Prostate gland (tissue), 2 donors: ENCODE data around the gene SUN2. TPM values are rescaled to one million over a fixed set of nuclear protein-coding genes. Genes with fewer than 3 reads are reported as not detected.

Experiments used
- DNase-seq: peaks from one replicate; pipeline ENCODE4 v3.0.0-alpha.2; 2019; ENCODE audit warnings: low spot score
- H3K27ac ChIP-seq, 2 donors: fragments of 200-600 bp; sonication (generic); 2 replicates each; pipeline ENCODE4 v1.5.1; 2017 to 2019
- H3K27me3 ChIP-seq: fragments of 200-600 bp; sonication (generic); replicated peaks from 2 replicates; pipeline ENCODE4 v1.5.1; 2019; ENCODE audit not compliant: insufficient read depth
- H3K36me3 ChIP-seq, 2 donors: fragments of 200-600 bp; sonication (generic); 1 replicate in 1 of 2; 2 replicates in 1 of 2; pipeline versions ENCODE4 v1.5.1 to v1.8.1; 2017 to 2019
- H3K4me1 ChIP-seq: fragments of 200-600 bp; sonication (generic); replicated peaks from 2 replicates; pipeline ENCODE4 v1.5.1; 2019
- H3K4me3 ChIP-seq, 2 donors: fragments of 200-600 bp; sonication (generic); 2 replicates each; pipeline ENCODE4 v1.5.1; 2017 to 2019
- H3K9me3 ChIP-seq: fragments of 200-600 bp; sonication (generic); 2 replicates; pipeline ENCODE4 v1.5.1; 2017
- CTCF ChIP-seq, 4 experiments: fragments of 200-600 bp in 2 of 4; fragments of 450-650 bp in 2 of 4; sonication (generic) in 2 of 4; IDR thresholded peaks; 1 replicate in 3 of 4; 2 replicates in 1 of 4; pipeline ENCODE4 v1.5.1; 2016 to 2019; ENCODE audit warnings: antibody characterized with exemption in 4 of 4, mild to moderate bottlenecking in 2 of 4, moderate library complexity in 2 of 4
- POLR2A ChIP-seq: fragments of 450-650 bp; IDR thresholded peaks from one replicate; pipeline ENCODE4 v1.6.1; 2016; ENCODE audit warnings: antibody characterized with exemption, mild to moderate bottlenecking
- POLR2AphosphoS5 ChIP-seq: sonication (generic); formaldehyde crosslinking; IDR thresholded peaks from one replicate; pipeline ENCODE4 v1.6.1; 2017; ENCODE audit warnings: antibody characterized with exemption
- WGBS: methylation state at CpG from one replicate; pipeline ENCODE4 v1.1.5; 2018; 5-methylcytosine and 5-hydroxymethylcytosine counted together
- intact Hi-C: fragments of 100-400 bp; cut with DNase I; formaldehyde crosslinking; loops from one replicate; pipeline ENCODE4 v1.14.2; 2022
- total RNA-seq, 2 donors: library from RNA; depleted of rRNA; stranded (reverse); fragments of >200 nt; gene quantifications; one replicate each; pipeline ENCODE4 v1.1.0, GENCODE V29; 2016

SUN2 gene
- total RNA-seq, 2 donors from 2014 or later, result 401 to 445 TPM

- Histone ChIP-seq H3K4me1 (peaks cover 27% of the 10 kb centered on the region), H3K4me3 (no peak overlapping the region), H3K9me3 (no peaks in the 10 kb centered on the region), H3K36me3 (peaks cover 37 to 53% of the 10 kb centered on the region in 2 donors), H3K27ac (peak overlapping the region; percentile 43 to 99), H3K27me3 (no peaks in the 10 kb centered on the region)
- TF ChIP-seq POLR2AphosphoS5 (peak; percentile 19), POLR2A (no peak)
- DNase-seq, result peak; percentile 43
- 52% methylated on average over 14 of the region's 14 CpGs for WGBS
- intact Hi-C loops, result no loop called here
Measured at GRCh38 chr22:38748487-38749136, 7.2 kb downstream of the SUN2 start.

- no peak for DNase-seq
- no peak for TF ChIP-seq POLR2A
- TF ChIP-seq POLR2AphosphoS5, result no peak
- TF ChIP-seq CTCF (IDR thresholded peaks at IDR 0.05), result no peak
- H3K4me1 ChIP-seq, result peaks cover 9% of the 10 kb centered on the region
- H3K4me3 ChIP-seq, result no peak overlapping the region
- H3K36me3 ChIP-seq, result peaks cover 55 to 75% of the 10 kb centered on the region in 2 donors
- no peak overlapping the region for H3K27ac ChIP-seq
- H3K27me3 ChIP-seq, result no peaks in the 10 kb centered on the region
- WGBS, result 87% methylated on average over 14 of the region's 14 CpGs
- intact Hi-C loops, result no loop called here
- no peaks in the 10 kb centered on the region for H3K9me3 ChIP-seq
Measured at GRCh38 chr22:38745676-38746460, 9.9 kb downstream of the SUN2 start.

- 81% methylated on average over 6 of the region's 6 CpGs for WGBS
- Histone ChIP-seq H3K9me3 (no peaks in the 10 kb centered on the region), H3K36me3 (peaks cover 55 to 75% of the 10 kb centered on the region in 2 donors), H3K27me3 (no peaks in the 10 kb centered on the region), H3K27ac (no peak overlapping the region), H3K4me3 (no peak overlapping the region), H3K4me1 (peaks cover 3% of the 10 kb centered on the region)
- DNase-seq, result no peak
- intact Hi-C loops, result no loop called here
- no peak for TF ChIP-seq POLR2AphosphoS5
Measured at GRCh38 chr22:38744981-38745380, 10.8 kb downstream of the SUN2 start.

GRCh38 chr22:38742176-38742942, 13.4 kb downstream of the SUN2 start:
- Histone ChIP-seq H3K27me3 (no peaks in the 10 kb centered on the region), H3K4me3 (no peak overlapping the region), H3K9me3 (no peaks in the 10 kb centered on the region), H3K36me3 (peaks cover 75 to 88% of the 10 kb centered on the region in 2 donors), H3K4me1 (no peaks in the 10 kb centered on the region), H3K27ac (no peak overlapping the region)
- TF ChIP-seq POLR2AphosphoS5, result no peak
- TF ChIP-seq POLR2A, result no peak
- no peak for TF ChIP-seq CTCF (IDR thresholded peaks at IDR 0.05)
- WGBS, result 92% methylated on average over 25 of the region's 25 CpGs
- intact Hi-C loops, result no loop called here
- DNase-seq, result no peak

GRCh38 chr22:38741576-38741975, 14.2 kb downstream of the SUN2 start:
- DNase-seq, result no peak
- WGBS, result 85% methylated on average over 10 of the region's 10 CpGs

More at GRCh38 chr22:38741576-38741975, 14.2 kb downstream of the SUN2 start:
- Histone ChIP-seq H3K27ac (no peak overlapping the region), H3K4me1 (no peaks in the 10 kb centered on the region), H3K4me3 (no peak overlapping the region), H3K9me3 (no peaks in the 10 kb centered on the region), H3K36me3 (peaks cover 74 to 84% of the 10 kb centered on the region in 2 donors), H3K27me3 (no peaks in the 10 kb centered on the region)
- intact Hi-C loops, result no loop called here
- no peak for TF ChIP-seq CTCF (IDR thresholded peaks at IDR 0.05)
- TF ChIP-seq POLR2A, result no peak
- no peak for TF ChIP-seq POLR2AphosphoS5
